Astrocyte (in vitro differentiated cells and primary cell): ENCODE data around the gene SATB2.

Experiments
- EZH2 ChIP-seq: IDR thresholded peaks from 2 replicates; pipeline ENCODE4 v1.6.1; 2012; ENCODE audit warnings: mild to moderate bottlenecking, low read length, inconsistent platforms; ENCODE audit not compliant: insufficient read depth
- TF ChIP-seq, protein P1 (sequence below): IDR thresholded peaks from 2 replicates; pipeline ENCODE4 v1.5.1; 2011; ENCODE audit warnings: low read depth, mild to moderate bottlenecking, inconsistent platforms, low read length, moderate library complexity; ENCODE audit not compliant: insufficient read depth

DNA sequence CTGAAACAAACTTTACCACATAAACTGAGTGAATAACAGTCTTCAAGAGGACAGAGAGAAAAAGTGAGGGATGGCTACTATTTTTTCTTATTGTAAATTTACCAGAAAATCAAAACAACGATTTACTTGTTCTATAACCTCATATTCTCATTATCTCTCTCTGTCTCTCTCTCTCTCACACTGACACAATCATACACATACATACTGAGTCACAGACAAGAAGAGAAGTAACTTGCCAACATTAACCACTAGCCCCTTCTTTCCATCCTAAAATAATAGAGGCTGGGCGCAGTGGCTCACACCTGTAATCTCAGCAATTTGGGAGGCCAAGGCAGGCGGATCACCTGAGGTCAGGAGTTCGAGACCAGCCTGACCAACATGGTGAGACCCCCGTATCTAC is 18.2 kb downstream of the SATB2 start:
- TF ChIP-seq, protein P1, sequence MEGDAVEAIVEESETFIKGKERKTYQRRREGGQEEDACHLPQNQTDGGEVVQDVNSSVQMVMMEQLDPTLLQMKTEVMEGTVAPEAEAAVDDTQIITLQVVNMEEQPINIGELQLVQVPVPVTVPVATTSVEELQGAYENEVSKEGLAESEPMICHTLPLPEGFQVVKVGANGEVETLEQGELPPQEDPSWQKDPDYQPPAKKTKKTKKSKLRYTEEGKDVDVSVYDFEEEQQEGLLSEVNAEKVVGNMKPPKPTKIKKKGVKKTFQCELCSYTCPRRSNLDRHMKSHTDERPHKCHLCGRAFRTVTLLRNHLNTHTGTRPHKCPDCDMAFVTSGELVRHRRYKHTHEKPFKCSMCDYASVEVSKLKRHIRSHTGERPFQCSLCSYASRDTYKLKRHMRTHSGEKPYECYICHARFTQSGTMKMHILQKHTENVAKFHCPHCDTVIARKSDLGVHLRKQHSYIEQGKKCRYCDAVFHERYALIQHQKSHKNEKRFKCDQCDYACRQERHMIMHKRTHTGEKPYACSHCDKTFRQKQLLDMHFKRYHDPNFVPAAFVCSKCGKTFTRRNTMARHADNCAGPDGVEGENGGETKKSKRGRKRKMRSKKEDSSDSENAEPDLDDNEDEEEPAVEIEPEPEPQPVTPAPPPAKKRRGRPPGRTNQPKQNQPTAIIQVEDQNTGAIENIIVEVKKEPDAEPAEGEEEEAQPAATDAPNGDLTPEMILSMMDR = no peak
- no peak for TF ChIP-seq EZH2
